ENCODE measurements around the gene SVEP1. TPM values are rescaled to one million over a fixed set of nuclear protein-coding genes. Genes with fewer than 3 reads are reported as not detected.
A peak's percentile ranks its signal among the peaks of the same experiment; 100 is the strongest.

Gene SVEP1
- total RNA-seq, 1 experiment from 2014 or later, result 0.04 TPM

GRCh38 chr9:110328763-110329162 lies 250.8 kb downstream of the SVEP1 start:
- H3K4me2 ChIP-seq (ENCODE audit: low read length), result no peak overlapping the region
- no peaks in the 10 kb centered on the region for H3K36me3 ChIP-seq (ENCODE audit: low read depth, low read length)
- intact Hi-C loops (cut with micrococcal nuclease), result no loop called here
- H3K9me2 ChIP-seq (replicated peaks; ENCODE audit: low read length), result no peaks in the 10 kb centered on the region
- TF ChIP-seq CTCF (conservative IDR thresholded peaks at IDR 0.05; ENCODE audit: low read depth, low read length) (no peak), EZH2 (IDR thresholded peaks at IDR 0.05; ENCODE audit: low read length, unreplicated experiment) (no peak), EZH2phosphoT487 (IDR thresholded peaks at IDR 0.05; ENCODE audit: borderline replicate concordance, low read length) (no peak)
- no peak overlapping the region for H3K27ac ChIP-seq (ENCODE audit: low read length)
- H3K4me1 ChIP-seq (ENCODE audit: insufficient read depth, low read length), result no peaks in the 10 kb centered on the region
- ChIA-PET POLR2A (ENCODE audit: unreplicated experiment) (no interaction called here), CTCF (no interaction called here)
- no peaks in the 10 kb centered on the region for H3K27me3 ChIP-seq (ENCODE audit: low read length)
- ATAC-seq, result no peak
- no peak overlapping the region for H2AFZ ChIP-seq (ENCODE audit: low read length)
- no peak for DNase-seq
- no peak overlapping the region for H3K4me3 ChIP-seq (ENCODE audit: low read length)
- H3K79me2 ChIP-seq (ENCODE audit: low read length), result no peaks in the 10 kb centered on the region
- no peak overlapping the region for H3K9ac ChIP-seq (ENCODE audit: low read length)
- no peaks in the 10 kb centered on the region for H4K20me1 ChIP-seq (ENCODE audit: low read length)
- BruUV-seq (replicated peaks), result no TSS peak
- H3F3A ChIP-seq (ENCODE audit: low read length, unreplicated experiment), result no peaks in the 10 kb centered on the region
- no peaks in the 10 kb centered on the region for H3K9me3 ChIP-seq (ENCODE audit: low read length)

- H3K4me2 ChIP-seq (ENCODE audit: low read length), result no peak overlapping the region
- ATAC-seq, result peak; percentile 38; the same call in 1 of the 2 replicates
- CTCF ChIA-PET, result no interaction called here
These were observed 251.8 kb downstream of the SVEP1 start for GRCh38 chr9:110327716-110328115.

GRCh38 chr9:110323818-110324217 lies 255.7 kb downstream of the SVEP1 start:
- BruUV-seq (replicated peaks), result no TSS peak
- TF ChIP-seq EZH2phosphoT487 (IDR thresholded peaks at IDR 0.05; ENCODE audit: borderline replicate concordance, low read length) (no peak), CTCF (conservative IDR thresholded peaks at IDR 0.05; ENCODE audit: low read depth, low read length) (no peak), EZH2 (IDR thresholded peaks at IDR 0.05; ENCODE audit: low read length, unreplicated experiment) (no peak)
- Histone ChIP-seq H3K27me3 (ENCODE audit: low read length) (no peaks in the 10 kb centered on the region), H3K27ac (ENCODE audit: low read length) (no peak overlapping the region), H3K36me3 (ENCODE audit: low read depth, low read length) (no peaks in the 10 kb centered on the region), H3K79me2 (ENCODE audit: low read length) (no peaks in the 10 kb centered on the region), H3K4me3 (ENCODE audit: low read length) (no peak overlapping the region), H3K9me2 (replicated peaks; ENCODE audit: low read length) (no peaks in the 10 kb centered on the region), H4K20me1 (ENCODE audit: low read length) (no peaks in the 10 kb centered on the region), H3K9ac (ENCODE audit: low read length) (no peak overlapping the region), H3K9me3 (ENCODE audit: low read length) (no peaks in the 10 kb centered on the region), H3K4me2 (ENCODE audit: low read length) (no peak overlapping the region), H3K4me1 (ENCODE audit: insufficient read depth, low read length) (no peaks in the 10 kb centered on the region), H2AFZ (ENCODE audit: low read length) (no peak overlapping the region), H3F3A (ENCODE audit: low read length, unreplicated experiment) (no peaks in the 10 kb centered on the region)
- DNase-seq, result no peak
- ChIA-PET CTCF (no interaction called here), POLR2A (ENCODE audit: unreplicated experiment) (no interaction called here)
- intact Hi-C loops (cut with micrococcal nuclease), result no loop called here
- no peak for ATAC-seq

More at GRCh38 chr9:110327716-110328115, 251.8 kb downstream of the SVEP1 start:
- Histone ChIP-seq H4K20me1 (ENCODE audit: low read length) (no peaks in the 10 kb centered on the region), H3K36me3 (ENCODE audit: low read depth, low read length) (no peaks in the 10 kb centered on the region), H3K79me2 (ENCODE audit: low read length) (no peaks in the 10 kb centered on the region), H3K4me1 (ENCODE audit: insufficient read depth, low read length) (no peaks in the 10 kb centered on the region), H2AFZ (ENCODE audit: low read length) (no peak overlapping the region), H3K9me2 (replicated peaks; ENCODE audit: low read length) (no peaks in the 10 kb centered on the region), H3K27ac (ENCODE audit: low read length) (no peak overlapping the region), H3K4me3 (ENCODE audit: low read length) (no peak overlapping the region), H3K9me3 (ENCODE audit: low read length) (no peaks in the 10 kb centered on the region), H3F3A (ENCODE audit: low read length, unreplicated experiment) (no peaks in the 10 kb centered on the region), H3K27me3 (ENCODE audit: low read length) (no peaks in the 10 kb centered on the region), H3K9ac (ENCODE audit: low read length) (no peak overlapping the region)
- POLR2A ChIA-PET (ENCODE audit: unreplicated experiment), result no interaction called here
- BruUV-seq (replicated peaks), result no TSS peak
- TF ChIP-seq CTCF (conservative IDR thresholded peaks at IDR 0.05; ENCODE audit: low read depth, low read length) (no peak), EZH2 (IDR thresholded peaks at IDR 0.05; ENCODE audit: low read length, unreplicated experiment) (no peak), EZH2phosphoT487 (IDR thresholded peaks at IDR 0.05; ENCODE audit: borderline replicate concordance, low read length) (no peak)
- no peak for DNase-seq
- intact Hi-C loops (cut with micrococcal nuclease), result no loop called here
